T-cell (primary cell): Measurements from ENCODE around the gene ARHGEF16. TPM values are rescaled to one million over a fixed set of nuclear protein-coding genes. Genes with fewer than 3 reads are reported as not detected.

Experiments
- ATAC-seq, 4 experiments: fragments of 200-7000 bp in 3 of 4; fragments of 150-1000 bp in 1 of 4; cut with Tn5 transposase; replicated peaks in 1 of 4; 1 replicate in 3 of 4; 2 replicates in 1 of 4; pipeline ENCODE4 v1.10.0; 2021; ENCODE audit warnings: moderate library complexity in 3 of 4, mild to moderate bottlenecking in 2 of 4, moderate number of reproducible peaks in 1 of 4
- CTCF ChIA-PET, 2 donors: fragments of 300-600 bp; sonication (Branson Sonifier 250); formaldehyde crosslinking; loops; one replicate each; lab custom pipeline; 2022; ENCODE audit warnings: antibody characterized with exemption in 2 of 2; lab: Charles Lee
- POLR2A ChIA-PET, 2 donors: fragments of 300-600 bp; sonication (Branson Sonifier 250); formaldehyde crosslinking; loops; one replicate each; lab custom pipeline; 2022; ENCODE audit warnings: antibody characterized with exemption in 2 of 2; lab: Charles Lee
- DNase-seq, 35 experiments: peaks; one replicate each; pipeline versions ENCODE4 v3.0.0 to v3.0.0-alpha.2; 2013 to 2023
- H3K27ac ChIP-seq: one replicate; pipeline ENCODE4 v1.5.1; 2013; ENCODE audit warnings: low read length
- H3K27me3 ChIP-seq, 2 experiments: replicated peaks in 1 of 2; 1 replicate in 1 of 2; 2 replicates in 1 of 2; pipeline versions ENCODE4 v1.6.1 to v1.7.0; 2013; ENCODE audit warnings: low read length in 1 of 2, mixed read lengths in 1 of 2; ENCODE audit not compliant: control insufficient read depth in 2 of 2, insufficient read depth in 2 of 2; ENCODE audit errors: extremely low read depth in 1 of 2
- H3K36me3 ChIP-seq, 2 donors: 1 replicate in 1 of 2; 2 replicates in 1 of 2; pipeline versions ENCODE4 v1.6.1 to v1.7.0; 2013; ENCODE audit warnings: low read length in 1 of 2; ENCODE audit not compliant: control insufficient read depth in 2 of 2, insufficient read depth in 1 of 2; ENCODE audit errors: extremely low read depth in 1 of 2
- H3K4me1 ChIP-seq, 2 experiments: 1 replicate in 1 of 2; 2 replicates in 1 of 2; pipeline versions ENCODE4 v1.6.1 to v1.7.0; 2013; ENCODE audit warnings: low read length in 2 of 2, mixed read lengths in 1 of 2; ENCODE audit not compliant: insufficient read depth in 2 of 2, control insufficient read depth in 1 of 2; ENCODE audit errors: extremely low read depth in 1 of 2
- H3K4me3 ChIP-seq, 2 donors: 1 replicate in 1 of 2; 2 replicates in 1 of 2; pipeline versions ENCODE4 v1.5.1 to v1.7.0; 2013; ENCODE audit warnings: mild to moderate bottlenecking in 2 of 2, low read length in 1 of 2, moderate library complexity in 1 of 2; ENCODE audit not compliant: control insufficient read depth in 1 of 2; ENCODE audit errors: extremely low read depth in 1 of 2
- H3K9me3 ChIP-seq: 2 replicates; pipeline ENCODE4 v1.7.0; 2013
- H3K27ac Mint-ChIP-seq, 2 donors: one replicate each; pipeline ENCODE4 v1.8.0; 2020 to 2021; ENCODE audit warnings: mild to moderate bottlenecking in 2 of 2, mixed read lengths in 2 of 2
- H3K27me3 Mint-ChIP-seq, 2 donors: one replicate each; pipeline ENCODE4 v1.8.0; 2021 to 2022; ENCODE audit warnings: mixed read lengths in 2 of 2
- H3K36me3 Mint-ChIP-seq: one replicate; pipeline ENCODE4 v1.8.0; 2021; ENCODE audit warnings: mixed read lengths
- H3K4me1 Mint-ChIP-seq, 3 donors: one replicate each; pipeline ENCODE4 v1.8.0; 2020 to 2022; ENCODE audit warnings: mixed read lengths in 3 of 3, mild to moderate bottlenecking in 1 of 3
- H3K4me3 Mint-ChIP-seq, 3 donors: one replicate each; pipeline ENCODE4 v1.8.0; 2020 to 2022; ENCODE audit warnings: mild to moderate bottlenecking in 3 of 3, mixed read lengths in 3 of 3, moderate library complexity in 3 of 3
- H3K9me3 Mint-ChIP-seq, 3 donors: one replicate each; pipeline ENCODE4 v1.8.0; 2020 to 2022; ENCODE audit warnings: mixed read lengths in 3 of 3
- WGBS: methylation state at CpG from one replicate; pipeline ENCODE4 v1.1.5; 2013; ENCODE audit warnings: missing lambda C conversion rate; ENCODE audit not compliant: insufficient coverage; 5-methylcytosine and 5-hydroxymethylcytosine counted together
- total RNA-seq, 35 experiments: library from RNA in 6 of 35; stranded (reverse) in 6 of 35; fragments of 120-200 nt in 1 of 35; gene quantifications; one replicate each; pipeline versions ENCODE4 v1.2.1 to v1.2.4 and lab custom pipeline; 2013 to 2026

The ARHGEF16 gene
- total RNA-seq, 5 donors from 2014 or later (not counting 1 experiment from before 2014, with no cell fraction given) = 0.22 to 0.44 (median 0.29) TPM; not detected in 1

DNA sequence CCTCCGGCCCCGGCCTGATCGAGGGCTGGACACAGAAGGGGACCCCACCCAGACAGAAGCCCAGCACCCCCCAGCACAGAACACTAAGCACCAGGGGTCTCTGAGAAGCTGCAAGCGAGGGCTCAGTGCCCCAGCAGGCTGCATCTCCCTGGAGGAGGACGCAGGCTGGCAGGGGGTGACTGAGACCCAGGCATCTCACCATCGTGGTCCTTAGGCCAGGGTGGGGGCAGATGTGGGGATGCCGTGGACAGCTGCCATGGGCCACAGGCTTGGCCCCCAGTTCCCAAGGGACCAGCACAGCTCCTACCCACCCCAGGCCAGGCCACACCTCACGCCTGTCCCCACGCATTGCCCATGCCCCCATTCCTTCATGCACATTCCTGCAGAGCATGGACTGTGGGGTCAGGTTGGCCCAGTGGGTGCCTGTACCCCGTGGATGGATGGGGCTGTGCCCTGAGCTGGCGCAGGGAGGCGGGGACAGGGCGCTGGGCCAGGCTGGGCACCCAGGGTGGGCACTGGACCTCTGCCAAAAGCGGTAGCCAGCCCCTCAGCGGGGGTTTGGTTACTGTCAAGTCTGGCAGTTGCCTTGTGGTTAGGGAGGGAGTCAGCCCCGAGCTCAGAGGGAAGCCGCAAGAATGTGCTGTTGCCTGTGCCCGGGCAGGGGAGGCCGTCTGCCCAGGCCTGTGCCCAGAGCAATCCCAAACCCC, 61.5 kb downstream of the ARHGEF16 start:
- Histone ChIP-seq H3K4me1 (peaks cover 0 to 8% of the 10 kb centered on the region in 2 experiments), H3K27ac (no peak overlapping the region), H3K4me3 (no peak overlapping the region), H3K36me3 (peaks cover 0 to 6% of the 10 kb centered on the region in 2 donors), H3K27me3 (peaks cover 0 to 2% of the 10 kb centered on the region in 2 experiments), H3K9me3 (no peaks in the 10 kb centered on the region)
- 28% methylated on average over 10 of the region's 19 CpGs for WGBS
- no peak overlapping the region for H3K4me3 Mint-ChIP-seq
- DNase-seq (no peak), ATAC-seq (no peak)
- H3K9me3 Mint-ChIP-seq = no peaks in the 10 kb centered on the region
- H3K36me3 Mint-ChIP-seq = peaks cover 4% of the 10 kb centered on the region
- H3K4me1 Mint-ChIP-seq = peaks cover 0 to 2% (median 2%) of the 10 kb centered on the region in 3 donors
- H3K27ac Mint-ChIP-seq = no peak overlapping the region
- H3K27me3 Mint-ChIP-seq = no peaks in the 10 kb centered on the region
- POLR2A ChIA-PET = no interaction called here
- CTCF ChIA-PET = no interaction called here

DNA sequence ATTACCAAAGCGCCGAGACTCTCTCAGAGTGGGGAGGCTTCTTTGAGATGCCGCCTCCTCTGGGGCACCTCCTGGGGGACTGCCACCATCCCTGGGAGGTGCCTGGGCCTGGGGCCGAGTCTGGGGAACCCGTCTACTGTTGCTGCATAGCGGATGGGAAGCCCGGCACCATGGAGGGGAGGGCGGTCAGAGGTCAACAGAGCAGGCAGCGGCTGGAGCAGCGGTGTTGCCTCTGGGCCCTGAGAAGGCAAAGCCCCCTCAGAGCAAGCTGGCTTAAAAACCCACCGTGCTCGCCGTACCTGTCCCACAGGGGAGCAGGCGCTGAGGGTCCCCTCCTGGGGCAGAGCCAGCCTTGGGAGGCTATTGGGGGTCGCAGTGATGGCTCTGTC, 62.0 kb downstream of the ARHGEF16 start:
- Histone ChIP-seq H3K9me3 (no peaks in the 10 kb centered on the region), H3K27me3 (peaks cover 0 to 2% of the 10 kb centered on the region in 2 experiments), H3K4me1 (peaks cover 0 to 8% of the 10 kb centered on the region in 2 experiments), H3K4me3 (no peak overlapping the region), H3K27ac (no peak overlapping the region), H3K36me3 (peaks cover 0 to 6% of the 10 kb centered on the region in 2 donors)
- ATAC-seq (no peak), DNase-seq (no peak)
- no peak overlapping the region for H3K27ac Mint-ChIP-seq
- H3K36me3 Mint-ChIP-seq = peaks cover 4% of the 10 kb centered on the region
- H3K27me3 Mint-ChIP-seq = no peaks in the 10 kb centered on the region
- no peak overlapping the region for H3K4me3 Mint-ChIP-seq
- ChIA-PET POLR2A (no interaction called here), CTCF (no interaction called here)
- no peaks in the 10 kb centered on the region for H3K9me3 Mint-ChIP-seq
- H3K4me1 Mint-ChIP-seq = peaks cover 0 to 2% (median 0%) of the 10 kb centered on the region in 3 donors
- WGBS = 78% methylated on average over 13 of the region's 15 CpGs

DNA sequence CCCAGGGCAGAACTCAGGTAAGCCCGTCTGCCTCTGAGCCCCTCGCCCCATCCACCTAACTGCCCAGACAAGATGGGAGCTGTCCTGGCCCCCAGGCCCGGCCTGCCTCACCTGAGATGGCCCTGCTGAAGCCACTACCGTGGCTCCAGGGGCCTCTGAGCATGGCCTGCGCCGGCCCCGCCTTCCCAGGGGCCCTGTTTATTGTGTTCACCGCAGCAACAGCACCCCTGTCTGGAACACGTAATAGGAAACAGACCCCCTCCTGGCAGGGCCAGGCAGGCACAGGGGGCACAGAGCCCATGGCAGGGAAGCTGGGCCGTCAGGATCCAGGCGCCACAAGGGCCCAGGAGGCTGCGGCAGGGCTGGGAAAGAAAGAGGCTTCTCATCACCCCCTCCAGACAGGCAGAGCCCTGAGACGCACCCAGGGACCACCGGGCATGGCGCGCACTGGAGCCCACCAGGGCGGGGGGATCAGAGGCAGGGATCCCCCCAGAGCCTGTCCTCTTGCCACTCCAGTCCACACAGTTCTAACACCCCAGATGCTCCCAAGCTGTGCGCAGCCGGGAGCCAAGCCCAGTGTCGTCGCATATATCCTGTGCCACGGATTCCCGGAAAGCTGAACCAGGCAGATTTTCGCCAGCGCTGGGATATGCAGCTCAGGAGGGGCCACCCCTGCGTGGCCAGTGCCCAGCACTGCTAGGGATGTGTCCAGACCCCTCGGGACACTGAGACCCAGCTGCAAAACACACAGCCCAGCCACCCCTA, 62.6 kb downstream of the ARHGEF16 start:
- ChIA-PET CTCF (interaction anchor here in 1 of 2 donors (0.7 kb wide), 1 partner anchor 98 kb away, joined by 3 read pairs; no protein-coding TSS in a partner anchor), POLR2A (no interaction called here)
- WGBS = 77% methylated on average over 24 of the region's 27 CpGs
- H3K27ac ChIP-seq = no peak overlapping the region
- no peak overlapping the region for H3K4me3 Mint-ChIP-seq
- H3K27ac Mint-ChIP-seq = no peak overlapping the region
- peaks cover 0 to 8% of the 10 kb centered on the region in 2 experiments for H3K4me1 ChIP-seq
- no peak for DNase-seq
- peaks cover 0 to 2% of the 10 kb centered on the region in 2 experiments for H3K27me3 ChIP-seq
- peaks cover 4% of the 10 kb centered on the region for H3K36me3 Mint-ChIP-seq
- ATAC-seq = no peak
- peaks cover 0 to 2% (median 0%) of the 10 kb centered on the region in 3 donors for H3K4me1 Mint-ChIP-seq
- H3K9me3 Mint-ChIP-seq = no peaks in the 10 kb centered on the region
- H3K36me3 ChIP-seq = peaks cover 0 to 6% of the 10 kb centered on the region in 2 donors
- no peaks in the 10 kb centered on the region for H3K9me3 ChIP-seq
- no peak overlapping the region for H3K4me3 ChIP-seq
- H3K27me3 Mint-ChIP-seq = no peaks in the 10 kb centered on the region

DNA sequence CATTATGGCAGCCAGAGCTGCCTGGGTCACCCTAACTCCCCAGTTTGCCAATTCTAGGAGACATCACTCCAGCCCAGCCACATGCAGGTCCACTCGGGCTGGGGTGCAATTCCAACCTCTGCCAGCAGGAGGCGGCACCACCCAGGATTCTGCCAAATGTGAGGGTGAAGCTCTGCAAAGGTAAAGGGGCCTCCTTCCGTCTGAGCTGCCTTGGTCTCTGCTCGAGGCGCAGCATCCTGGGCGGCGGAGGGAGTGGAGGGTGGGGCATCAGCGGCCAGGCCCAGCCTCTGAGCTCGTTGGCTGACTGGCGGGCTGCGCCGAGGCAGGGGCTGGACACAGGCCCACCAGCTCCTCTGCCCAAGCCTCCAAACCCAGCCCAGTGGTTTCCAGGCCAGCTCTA, 63.8 kb downstream of the ARHGEF16 start:
- Histone ChIP-seq H3K4me3 (no peak overlapping the region), H3K36me3 (no peaks in the 10 kb centered on the region), H3K27me3 (peaks cover 0 to 2% of the 10 kb centered on the region in 2 experiments), H3K27ac (no peak overlapping the region), H3K4me1 (peaks cover 0 to 8% of the 10 kb centered on the region in 2 experiments), H3K9me3 (no peaks in the 10 kb centered on the region)
- CTCF ChIA-PET = interaction anchor here (0.7 to 0.8 kb wide), 3 partner anchors 65 to 101 kb away, joined by 3 to 5 read pairs (median 3); no protein-coding TSS in a partner anchor
- 95% methylated on average over 8 of the region's 12 CpGs for WGBS
- POLR2A ChIA-PET = no interaction called here
- DNase-seq (peak in 15 of 35 experiments; percentile 14 to 44 (median 26)), ATAC-seq (no peak)
- no peaks in the 10 kb centered on the region for H3K4me1 Mint-ChIP-seq
- H3K27me3 Mint-ChIP-seq = no peaks in the 10 kb centered on the region
- H3K4me3 Mint-ChIP-seq = no peak overlapping the region
- H3K36me3 Mint-ChIP-seq = no peaks in the 10 kb centered on the region
- no peak overlapping the region for H3K27ac Mint-ChIP-seq
- no peaks in the 10 kb centered on the region for H3K9me3 Mint-ChIP-seq

DNA sequence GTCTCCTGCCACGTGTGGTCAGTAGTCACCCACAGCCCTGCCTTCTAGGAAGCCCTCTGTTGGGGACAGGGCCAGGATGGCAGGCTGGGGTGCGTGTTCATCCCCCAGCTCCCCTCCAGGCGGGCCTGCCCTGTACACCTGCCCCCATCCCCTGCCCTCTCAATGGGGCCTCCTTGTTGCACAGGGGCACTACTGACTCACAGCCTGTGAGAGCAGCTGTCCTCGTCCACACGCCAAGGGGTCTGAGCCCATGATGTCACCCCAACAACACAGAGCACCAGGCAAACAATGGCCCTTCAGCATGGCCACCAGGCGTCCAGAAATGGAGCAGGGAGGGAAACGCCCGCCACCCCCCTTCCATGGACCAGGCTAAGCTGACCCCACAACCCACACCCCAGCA, 64.3 kb downstream of the ARHGEF16 start:
- Histone ChIP-seq H3K4me1 (peaks cover 0 to 8% of the 10 kb centered on the region in 2 experiments), H3K9me3 (no peaks in the 10 kb centered on the region), H3K4me3 (no peak overlapping the region), H3K36me3 (no peaks in the 10 kb centered on the region), H3K27me3 (peaks cover 0 to 2% of the 10 kb centered on the region in 2 experiments), H3K27ac (no peak overlapping the region)
- Mint-ChIP-seq H3K36me3 (no peaks in the 10 kb centered on the region), H3K27ac (no peak overlapping the region), H3K4me1 (no peaks in the 10 kb centered on the region), H3K4me3 (no peak overlapping the region), H3K9me3 (no peaks in the 10 kb centered on the region), H3K27me3 (no peaks in the 10 kb centered on the region)
- CTCF ChIA-PET = interaction anchor here (0.7 to 0.8 kb wide), 2 partner anchors 66 to 100 kb away, joined by 3 to 5 read pairs; no protein-coding TSS in a partner anchor
- ATAC-seq (no peak), DNase-seq (no peak)
- POLR2A ChIA-PET = no interaction called here
- WGBS = 90% methylated on average over 6 of the region's 8 CpGs

DNA sequence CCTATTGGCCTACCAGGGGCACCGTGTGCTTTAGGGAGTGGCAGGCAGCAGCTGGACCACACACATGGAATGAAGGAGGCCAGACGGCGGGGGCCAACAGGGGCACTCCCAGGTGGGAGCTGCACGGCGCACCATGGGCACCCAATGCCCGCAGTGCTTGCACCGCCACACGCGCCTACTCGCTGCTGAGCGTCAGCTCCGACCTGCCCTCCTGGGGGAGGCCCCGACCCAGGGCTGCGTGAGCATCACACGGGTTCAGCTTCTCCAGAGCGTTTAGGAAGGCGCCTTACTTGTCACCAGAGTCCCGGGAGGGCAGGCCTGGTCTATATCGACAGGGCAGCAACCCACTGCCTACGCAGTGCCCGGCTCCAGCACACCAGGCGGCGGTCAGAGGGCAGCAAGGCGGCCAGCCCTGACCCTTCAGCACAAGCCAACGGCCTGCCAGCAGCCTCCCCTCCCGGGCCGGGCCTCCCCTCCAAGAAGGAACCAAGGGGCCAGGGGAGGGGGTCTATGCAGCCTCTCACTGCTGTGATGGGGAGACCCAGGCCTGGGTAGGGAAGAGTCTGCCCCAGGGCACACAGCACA, 64.9 kb downstream of the ARHGEF16 start:
- peaks cover 0 to 2% of the 10 kb centered on the region in 2 experiments for H3K27me3 ChIP-seq
- DNase-seq = no peak
- POLR2A ChIA-PET = no interaction called here
- H3K9me3 ChIP-seq = no peaks in the 10 kb centered on the region
- Mint-ChIP-seq H3K36me3 (no peaks in the 10 kb centered on the region), H3K27ac (no peak overlapping the region), H3K4me1 (no peaks in the 10 kb centered on the region), H3K27me3 (no peaks in the 10 kb centered on the region), H3K4me3 (no peak overlapping the region), H3K9me3 (no peaks in the 10 kb centered on the region)
- no peak for ATAC-seq
- peaks cover 0 to 8% of the 10 kb centered on the region in 2 experiments for H3K4me1 ChIP-seq
- CTCF ChIA-PET = no interaction called here
- no peaks in the 10 kb centered on the region for H3K36me3 ChIP-seq
- WGBS = 92% methylated on average over 25 of the region's 27 CpGs
- H3K4me3 ChIP-seq = no peak overlapping the region
- H3K27ac ChIP-seq = no peak overlapping the region
